NCI-H2227 treated with DMSO at 0.1 percent for 48 hours (cell line): ENCODE measurements around the gene PWWP2B.

ENCODE experiments used
- DNase-seq: peaks from one replicate; lab custom pipeline; 2025; lab: John Stamatoyannopoulos, UW

PWWP2B gene

GRCh38 chr10:132407846-132408278, 10.9 kb downstream of the PWWP2B start:
- DNase-seq: no peak

- DNase-seq: no peak
Observed at GRCh38 chr10:132408367-132408781, 11.4 kb downstream of the PWWP2B start.

GRCh38 chr10:132408823-132409666, 12.0 kb downstream of the PWWP2B start:
- DNase-seq: no peak

- DNase-seq: no peak
Observed at GRCh38 chr10:132409667-132410028, 12.6 kb downstream of the PWWP2B start.

- no peak for DNase-seq
Observed at GRCh38 chr10:132410056-132410778, 13.2 kb downstream of the PWWP2B start.

- DNase-seq: no peak
Observed at GRCh38 chr10:132410779-132411532, 14.0 kb downstream of the PWWP2B start.

GRCh38 chr10:132411561-132412253, 14.7 kb downstream of the PWWP2B start:
- peak; percentile 61 for DNase-seq

- DNase-seq: no peak
Observed at GRCh38 chr10:132412316-132413192, 15.6 kb downstream of the PWWP2B start.

- DNase-seq: no peak
Observed at GRCh38 chr10:132413226-132414205, 16.5 kb downstream of the PWWP2B start.

GRCh38 chr10:132414402-132415016, 17.5 kb downstream of the PWWP2B start:
- no peak for DNase-seq

- no peak for DNase-seq
Observed at GRCh38 chr10:132415255-132415654, 18.3 kb downstream of the PWWP2B start.

GRCh38 chr10:132415956-132416355, 19.0 kb downstream of the PWWP2B start:
- no peak for DNase-seq

- no peak for DNase-seq
Observed at GRCh38 chr10:132416566-132417256, 19.7 kb downstream of the PWWP2B start.

GRCh38 chr10:132417257-132417910, 20.4 kb downstream of the PWWP2B start:
- DNase-seq: no peak

- no peak for DNase-seq
Observed at GRCh38 chr10:132417957-132418441, 21.0 kb downstream of the PWWP2B start.

GRCh38 chr10:132418527-132419416, 21.8 kb downstream of the PWWP2B start:
- DNase-seq: no peak
